NT2/D1 (cell line): Measurements from ENCODE around the gene FSCN2.

Experiments
- SUZ12 ChIP-seq: IDR thresholded peaks from 2 replicates; pipeline ENCODE4 v1.6.1; 2011; ENCODE audit not compliant: insufficient read length, insufficient read depth; ENCODE audit errors: extremely low read depth
- ZNF274 ChIP-seq: IDR thresholded peaks from 2 replicates; pipeline ENCODE4 v1.6.1; 2011; ENCODE audit warnings: mild to moderate bottlenecking, low read depth, low read length

- TF ChIP-seq SUZ12 (no peak), ZNF274 (no peak)
These were observed 7.5 kb downstream of the FSCN2 start for GRCh38 chr17:81535480-81536298.
